ENCODE measurements around the gene CHST6. TPM values are rescaled to one million over a fixed set of nuclear protein-coding genes. Genes with fewer than 3 reads are reported as not detected.

CHST6 gene
- polyA plus RNA-seq, 1 experiment: 0.12 TPM

GRCh38 chr16:75491876-75492275 is 3.4 kb downstream of the CHST6 start:
- no peak overlapping the region for H3K4me3 ChIP-seq (ENCODE audit: low read depth, low read length)
- no peaks in the 10 kb centered on the region for H3K36me3 ChIP-seq (ENCODE audit: control insufficient read depth, insufficient read depth, low read length)
- ChIA-PET POLR2A (no interaction called here), CTCF (interaction anchor here (1.3 kb wide), 1 partner anchor 27 kb away, joined by 3 read pairs; no protein-coding TSS in a partner anchor)
- no peak for DNase-seq (ENCODE audit: low read depth)
- TF ChIP-seq CTCF (IDR thresholded peaks at IDR 0.05; ENCODE audit: insufficient read depth, low read depth, low read length): no peak
- H3K27me3 ChIP-seq (ENCODE audit: control insufficient read depth, insufficient read depth, low read length): peaks cover 14% of the 10 kb centered on the region

- no peak for DNase-seq (ENCODE audit: low read depth)
- ChIA-PET CTCF (no interaction called here), POLR2A (no interaction called here)
- no peaks in the 10 kb centered on the region for H3K36me3 ChIP-seq (ENCODE audit: control insufficient read depth, insufficient read depth, low read length)
- H3K27me3 ChIP-seq (ENCODE audit: control insufficient read depth, insufficient read depth, low read length): no peaks in the 10 kb centered on the region; the same call in 1 of the 2 replicates
- no peak overlapping the region for H3K4me3 ChIP-seq (ENCODE audit: low read depth, low read length)
- TF ChIP-seq CTCF (IDR thresholded peaks at IDR 0.05; ENCODE audit: insufficient read depth, low read depth, low read length): no peak
Observed at GRCh38 chr16:75488322-75488721, 6.9 kb downstream of the CHST6 start.

DNA sequence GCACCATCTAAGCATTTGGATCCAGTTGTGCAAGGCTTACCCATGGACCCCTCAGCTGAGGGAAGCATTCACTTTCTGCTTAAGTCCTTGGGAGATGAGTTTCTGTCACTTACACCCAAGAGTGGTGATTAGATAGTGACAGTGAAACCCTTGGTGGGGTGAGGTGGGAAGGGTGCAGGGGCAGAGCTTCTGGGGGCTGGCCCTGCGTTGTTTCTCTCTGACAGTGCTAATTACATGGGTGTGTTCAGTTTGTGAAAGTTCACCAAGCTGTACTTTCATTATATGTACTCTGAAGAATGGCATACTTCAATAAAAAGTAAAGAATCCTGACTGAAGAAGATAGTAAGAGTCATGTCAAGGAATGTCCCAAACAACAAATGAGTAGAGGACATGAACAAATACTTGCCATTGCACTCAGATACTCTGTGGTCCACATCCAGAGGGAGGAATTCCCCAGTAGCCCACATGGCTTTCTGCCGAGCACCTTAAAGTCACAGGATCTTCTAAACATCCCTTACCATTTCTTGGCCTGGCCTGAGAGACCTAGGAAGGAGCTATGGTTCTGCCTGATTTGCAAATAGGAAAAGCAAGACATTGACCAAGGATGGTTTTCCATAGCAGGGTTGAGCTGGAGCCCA is 8.4 kb downstream of the CHST6 start:
- no peak for TF ChIP-seq CTCF (IDR thresholded peaks at IDR 0.05; ENCODE audit: insufficient read depth, low read depth, low read length)
- POLR2A ChIA-PET: no interaction called here
- Histone ChIP-seq H3K36me3 (ENCODE audit: control insufficient read depth, insufficient read depth, low read length) (no peaks in the 10 kb centered on the region), H3K27me3 (ENCODE audit: control insufficient read depth, insufficient read depth, low read length) (no peaks in the 10 kb centered on the region; the same call in 1 of the 2 replicates), H3K4me3 (ENCODE audit: low read depth, low read length) (no peak overlapping the region)
- CTCF ChIA-PET: interaction anchor here (2.0 to 2.7 kb wide), 2 partner anchors 14 to 30 kb away, joined by 10 to 11 read pairs; no protein-coding TSS in a partner anchor
- no peak for DNase-seq (ENCODE audit: low read depth)

DNA sequence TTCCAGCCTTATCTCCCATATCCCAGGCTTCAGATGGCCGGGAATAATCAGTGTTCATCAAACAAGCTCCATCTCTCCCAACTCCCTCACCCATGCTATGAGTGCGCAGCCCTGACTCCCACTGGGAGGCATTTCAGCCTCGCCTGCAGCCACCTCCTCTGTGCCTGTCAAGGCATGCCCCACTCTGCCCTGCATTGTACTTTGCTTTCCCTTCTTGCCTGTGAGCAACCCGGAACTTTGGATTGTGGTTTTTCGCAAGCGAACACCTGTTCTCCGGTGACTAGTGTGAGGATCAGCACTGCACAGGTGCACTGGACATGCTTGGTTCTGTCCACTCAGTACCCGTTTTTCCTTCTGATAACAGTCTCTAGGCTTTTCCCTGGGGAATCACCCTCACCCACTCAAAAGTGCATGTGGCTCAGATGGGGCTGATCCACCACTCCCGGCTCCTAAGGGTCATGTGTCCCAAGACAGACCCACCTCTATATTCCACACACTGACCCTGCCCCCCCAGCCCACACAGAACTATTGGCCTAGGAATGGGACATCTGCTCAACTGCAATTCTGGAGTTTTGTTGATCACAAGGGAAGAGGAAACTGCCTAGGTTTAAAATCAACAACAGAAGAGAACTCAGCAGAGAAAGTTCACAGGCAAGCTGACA is 9.1 kb downstream of the CHST6 start:
- Histone ChIP-seq H3K27me3 (ENCODE audit: control insufficient read depth, insufficient read depth, low read length) (no peaks in the 10 kb centered on the region; the same call in 1 of the 2 replicates), H3K36me3 (ENCODE audit: control insufficient read depth, insufficient read depth, low read length) (no peaks in the 10 kb centered on the region), H3K4me3 (ENCODE audit: low read depth, low read length) (no peak overlapping the region)
- no peak for TF ChIP-seq CTCF (IDR thresholded peaks at IDR 0.05; ENCODE audit: insufficient read depth, low read depth, low read length)
- ChIA-PET POLR2A (no interaction called here), CTCF (interaction anchor here (1.1 to 2.7 kb wide), 3 partner anchors 14 to 31 kb away, joined by 3 to 11 read pairs (median 10); no protein-coding TSS in a partner anchor)
- DNase-seq (ENCODE audit: low read depth): no peak

- CTCF ChIA-PET: interaction anchor here (0.8 to 2.7 kb wide), 4 partner anchors 9 to 20 kb away, joined by 3 to 10 read pairs (median 3); no protein-coding TSS in a partner anchor
Observed at GRCh38 chr16:75485230-75486013, 9.8 kb downstream of the CHST6 start.

More at GRCh38 chr16:75485230-75486013, 9.8 kb downstream of the CHST6 start:
- Histone ChIP-seq H3K4me3 (ENCODE audit: low read depth, low read length) (no peak overlapping the region), H3K27me3 (ENCODE audit: control insufficient read depth, insufficient read depth, low read length) (no peaks in the 10 kb centered on the region; the same call in 1 of the 2 replicates), H3K36me3 (ENCODE audit: control insufficient read depth, insufficient read depth, low read length) (no peaks in the 10 kb centered on the region)
- no peak for TF ChIP-seq CTCF (IDR thresholded peaks at IDR 0.05; ENCODE audit: insufficient read depth, low read depth, low read length)
- no peak for DNase-seq (ENCODE audit: low read depth)
- POLR2A ChIA-PET: no interaction called here

All from BJ (cell line).